SU-DHL-6 (cell line): ENCODE measurements around the gene FOXO3B.
"Not testable (repeated sequence)": the region's sequence is repeated elsewhere in the genome, so short reads cannot be mapped to it uniquely, and the experiment has no call there.

ENCODE experiments used
- CTCF ChIP-seq: fragments of 200-600 bp; sonication (generic); IDR thresholded peaks from one replicate; pipeline ENCODE4 v1.5.1; 2017; ENCODE audit warnings: antibody characterized with exemption, mild to moderate bottlenecking, low read length, moderate library complexity; ENCODE audit not compliant: insufficient read depth, poor library complexity, severe bottlenecking
- EZH2phosphoT487 ChIP-seq: fragments of 200-600 bp; sonication (generic), shearing (Covaris generic); conservative IDR thresholded peaks from 2 replicates; pipeline ENCODE4 v1.6.1; 2018; ENCODE audit warnings: mild to moderate bottlenecking, antibody characterized with exemption, low read length, moderate library complexity, mixed read lengths

DNA sequence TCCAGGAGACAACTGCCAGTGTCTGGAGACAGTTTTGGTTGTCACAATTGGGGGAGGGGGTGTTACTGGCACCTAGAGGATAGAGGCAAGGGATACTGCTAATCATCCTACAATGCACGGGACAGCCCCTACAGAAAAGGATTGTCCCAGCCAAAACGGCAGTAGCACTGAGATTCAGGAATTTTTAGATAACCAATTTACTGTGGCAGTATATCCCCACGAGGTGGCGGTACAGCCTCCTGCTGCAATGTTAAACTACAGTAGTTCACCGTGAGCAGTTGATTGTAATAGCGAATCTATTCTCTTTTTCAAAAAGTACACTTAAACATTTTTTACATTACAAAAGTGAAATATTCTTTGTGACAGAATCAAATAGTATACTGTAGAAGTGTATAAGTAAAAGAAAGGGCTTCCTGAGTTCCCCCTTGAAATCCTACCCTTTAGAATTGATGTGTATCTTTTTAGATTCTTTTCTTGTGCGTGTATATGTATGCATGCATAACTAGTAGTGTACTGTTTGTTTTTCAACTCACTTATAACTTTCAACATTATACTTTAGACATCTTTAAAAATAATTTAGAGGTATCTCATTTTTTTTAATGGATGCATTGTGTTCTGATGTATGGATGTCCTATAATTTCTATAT is 30.4 kb upstream of the FOXO3B start:
- TF ChIP-seq CTCF, EZH2phosphoT487: not testable (repeated sequence)
